Effector memory CD4-positive, alpha-beta T cell (primary cell): ENCODE data around the gene GRAMD2A.
A peak's percentile ranks its signal among the peaks of the same experiment; 100 is the strongest.

Source experiments
- DNase-seq, 3 donors: peaks; one replicate each; pipeline ENCODE4 v3.0.0-alpha.2; 2020
- H3K27ac ChIP-seq: 2 replicates; pipeline ENCODE4 v1.7.0; 2013; ENCODE audit warnings: mild to moderate bottlenecking, low read length, moderate library complexity; ENCODE audit not compliant: insufficient read depth, poor library complexity, severe bottlenecking
- H3K27me3 ChIP-seq: replicated peaks from 2 replicates; pipeline ENCODE4 v1.7.0; 2013; ENCODE audit warnings: mild to moderate bottlenecking, low read length; ENCODE audit not compliant: insufficient read depth, control insufficient read depth, poor library complexity, severe bottlenecking
- H3K36me3 ChIP-seq: 2 replicates; pipeline ENCODE4 v1.7.0; 2013; ENCODE audit warnings: mild to moderate bottlenecking, low read length, moderate library complexity; ENCODE audit not compliant: control insufficient read depth, insufficient read depth
- H3K4me1 ChIP-seq: 2 replicates; pipeline ENCODE4 v1.7.0; 2013; ENCODE audit warnings: low read length, mild to moderate bottlenecking; ENCODE audit not compliant: control insufficient read depth, insufficient read depth, poor library complexity, severe bottlenecking
- H3K4me3 ChIP-seq: 2 replicates; pipeline ENCODE4 v1.7.0; 2013; ENCODE audit warnings: low read length, low read depth, mild to moderate bottlenecking; ENCODE audit not compliant: insufficient read depth, poor library complexity, severe bottlenecking
- H3K9me3 ChIP-seq: 2 replicates; pipeline ENCODE4 v1.7.0; 2013; ENCODE audit warnings: mild to moderate bottlenecking, low read length, moderate library complexity; ENCODE audit not compliant: control insufficient read depth

The GRAMD2A gene

DNA sequence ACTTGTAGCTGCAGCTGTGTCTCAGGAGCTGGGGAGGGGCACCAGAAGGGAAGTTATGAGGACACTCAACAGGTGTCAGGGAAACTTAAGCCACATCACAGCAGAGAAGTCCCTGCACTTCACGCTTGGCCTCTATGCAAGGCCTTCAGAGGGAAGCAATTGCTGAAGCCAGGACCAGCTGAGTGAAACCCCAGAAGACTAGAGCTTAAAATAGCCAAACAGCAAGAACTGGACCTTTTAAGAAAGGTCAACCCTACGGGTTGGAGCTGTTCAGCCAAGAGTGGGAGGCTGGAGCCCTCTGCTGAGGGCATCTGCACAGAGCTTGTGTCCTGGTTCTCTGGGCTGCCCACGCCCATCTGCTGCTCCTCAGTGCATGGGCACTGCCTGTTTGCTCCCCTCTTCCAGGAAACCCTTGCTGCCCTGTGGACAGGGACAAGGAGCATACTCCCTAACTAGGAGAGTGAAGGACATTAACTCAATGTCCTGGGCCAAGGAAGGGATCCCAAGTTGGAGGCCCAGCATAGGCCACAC lies 3.9 kb upstream of the GRAMD2A start:
- Histone ChIP-seq H3K4me1 (peaks cover 4% of the 10 kb centered on the region), H3K27me3 (peaks cover 9% of the 10 kb centered on the region), H3K4me3 (no peak overlapping the region), H3K9me3 (no peaks in the 10 kb centered on the region), H3K36me3 (peaks cover 80% of the 10 kb centered on the region), H3K27ac (no peak overlapping the region)
- no peak for DNase-seq

- peaks cover 72% of the 10 kb centered on the region for H3K36me3 ChIP-seq
- DNase-seq: no peak
- H3K4me3 ChIP-seq: no peak overlapping the region
- H3K27ac ChIP-seq: no peak overlapping the region
- H3K9me3 ChIP-seq: no peaks in the 10 kb centered on the region
- peaks cover 4% of the 10 kb centered on the region for H3K4me1 ChIP-seq
- peaks cover 10% of the 10 kb centered on the region for H3K27me3 ChIP-seq
These were observed 3.0 kb upstream of the GRAMD2A start for GRCh38 chr15:72200395-72201237.

- peaks cover 64% of the 10 kb centered on the region for H3K36me3 ChIP-seq
- H3K27ac ChIP-seq: no peak overlapping the region
- H3K4me1 ChIP-seq: peaks cover 4% of the 10 kb centered on the region
- no peak overlapping the region for H3K4me3 ChIP-seq
- no peaks in the 10 kb centered on the region for H3K9me3 ChIP-seq
- H3K27me3 ChIP-seq: peaks cover 10% of the 10 kb centered on the region
- peak; percentile 44 to 61 (median 52) for DNase-seq
These were observed 2.2 kb upstream of the GRAMD2A start for GRCh38 chr15:72199721-72200212.

- Histone ChIP-seq H3K27ac (no peak overlapping the region), H3K4me3 (no peak overlapping the region), H3K4me1 (peaks cover 4% of the 10 kb centered on the region), H3K9me3 (no peaks in the 10 kb centered on the region), H3K27me3 (peaks cover 10% of the 10 kb centered on the region), H3K36me3 (peaks cover 58% of the 10 kb centered on the region)
- no peak for DNase-seq
These were observed 1.6 kb upstream of the GRAMD2A start for GRCh38 chr15:72199205-72199515.

DNA sequence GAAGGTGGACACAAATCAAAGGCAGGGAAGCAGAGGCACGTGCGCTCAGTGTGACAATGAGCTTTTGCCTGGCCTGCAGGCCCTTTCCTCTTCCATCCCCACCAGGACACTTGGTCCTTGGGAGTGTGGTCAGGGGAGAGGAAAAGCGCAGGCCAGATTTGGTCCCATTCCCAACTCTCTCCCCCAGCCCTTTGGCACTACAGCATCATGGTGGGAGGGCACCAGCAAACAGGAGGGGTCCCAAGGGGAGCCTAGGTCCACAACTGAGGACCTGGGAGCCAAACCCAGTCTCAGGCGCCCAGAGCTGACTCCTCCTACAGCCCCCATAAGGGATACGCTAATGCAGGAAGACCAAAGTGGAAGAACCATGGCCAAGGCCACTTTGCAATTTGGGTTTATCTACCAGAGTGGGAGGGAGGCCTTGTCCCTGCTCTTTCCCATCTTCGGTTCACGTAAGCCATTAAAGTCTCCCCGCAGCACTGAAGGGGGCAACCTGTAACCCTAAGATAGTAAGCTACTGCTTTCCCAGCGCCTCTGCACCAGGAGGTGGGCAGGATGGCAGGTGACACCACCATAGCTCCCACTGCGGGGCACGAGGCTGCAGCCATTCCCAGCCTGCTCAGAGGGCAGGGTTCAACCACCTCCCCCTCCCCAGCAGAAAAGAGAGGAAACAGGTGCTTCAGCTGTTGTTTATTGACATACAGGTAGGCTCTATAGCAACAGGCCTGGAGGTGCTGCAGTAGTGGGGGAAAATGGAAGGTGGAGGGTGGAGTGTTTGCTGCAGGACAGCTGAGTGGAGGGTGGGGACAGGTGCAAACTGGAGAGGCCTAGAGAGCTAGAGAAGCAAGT lies 993 bp upstream of the GRAMD2A start:
- Histone ChIP-seq H3K36me3 (peaks cover 52% of the 10 kb centered on the region), H3K4me3 (no peak overlapping the region)
- DNase-seq: no peak

DNA sequence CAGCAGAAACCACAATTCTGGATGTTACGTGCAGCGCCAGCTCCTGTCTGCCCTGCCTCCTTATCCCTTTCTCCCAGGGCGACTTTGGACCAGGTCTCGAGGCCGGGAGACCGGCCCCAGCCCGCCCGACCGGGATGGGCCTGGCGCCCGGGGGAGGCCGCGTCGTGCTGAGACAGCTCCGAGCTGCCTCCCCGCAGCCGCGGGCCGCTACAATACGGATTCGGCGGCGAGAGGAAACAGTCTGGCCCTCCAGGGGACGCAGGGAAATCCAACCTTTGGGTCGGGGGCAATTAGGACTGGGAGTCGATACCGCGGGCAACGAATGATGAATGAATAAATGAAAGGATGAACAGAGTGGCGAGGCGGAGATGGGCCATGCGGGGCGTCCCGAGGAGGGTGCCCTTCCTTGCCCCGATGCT lies 537 bp downstream of the GRAMD2A start:
- no peaks in the 10 kb centered on the region for H3K9me3 ChIP-seq
- no peak overlapping the region for H3K27ac ChIP-seq
- H3K4me1 ChIP-seq: peaks cover 4% of the 10 kb centered on the region
- DNase-seq: no peak
- peaks cover 37% of the 10 kb centered on the region for H3K36me3 ChIP-seq
- H3K4me3 ChIP-seq: peak overlapping the region; percentile 12
- H3K27me3 ChIP-seq: peaks cover 10% of the 10 kb centered on the region

More for the DNA sequence above, 993 bp upstream of the GRAMD2A start:
- Histone ChIP-seq H3K9me3 (no peaks in the 10 kb centered on the region), H3K27ac (no peak overlapping the region), H3K27me3 (peaks cover 10% of the 10 kb centered on the region), H3K4me1 (peaks cover 4% of the 10 kb centered on the region)

GRCh38 chr15:72196409-72197040 lies 1.1 kb downstream of the GRAMD2A start:
- Histone ChIP-seq H3K9me3 (no peaks in the 10 kb centered on the region), H3K27ac (no peak overlapping the region), H3K4me3 (no peak overlapping the region), H3K36me3 (peaks cover 32% of the 10 kb centered on the region), H3K27me3 (peaks cover 10% of the 10 kb centered on the region), H3K4me1 (peaks cover 4% of the 10 kb centered on the region)
- DNase-seq: no peak

DNA sequence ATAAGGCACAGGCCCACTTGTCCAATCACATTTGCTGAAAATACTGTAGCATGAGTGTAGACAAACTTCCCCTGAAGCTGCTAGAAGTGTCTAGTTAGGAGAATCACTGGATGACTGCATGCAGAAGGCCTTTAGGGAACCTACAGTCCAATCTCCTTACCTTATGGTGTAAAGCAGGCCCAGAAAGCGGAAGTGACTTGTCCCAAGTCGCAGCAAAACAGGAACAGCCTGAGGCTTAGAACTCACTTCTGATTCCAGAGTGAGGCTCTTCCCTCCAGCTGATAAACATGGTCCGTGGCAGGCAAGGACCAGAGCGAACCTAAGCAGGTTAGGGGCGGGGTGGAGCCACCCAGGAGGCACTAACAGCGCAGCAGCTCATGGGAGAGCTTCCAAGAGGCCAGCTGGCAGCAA lies 2.5 kb downstream of the GRAMD2A start:
- H3K27ac ChIP-seq: no peak overlapping the region
- H3K36me3 ChIP-seq: peaks cover 19% of the 10 kb centered on the region
- no peak overlapping the region for H3K4me3 ChIP-seq
- peaks cover 10% of the 10 kb centered on the region for H3K27me3 ChIP-seq
- DNase-seq: no peak
- no peaks in the 10 kb centered on the region for H3K9me3 ChIP-seq
- H3K4me1 ChIP-seq: peaks cover 4% of the 10 kb centered on the region

- H3K9me3 ChIP-seq: no peaks in the 10 kb centered on the region
- H3K4me1 ChIP-seq: peaks cover 4% of the 10 kb centered on the region
- DNase-seq: no peak
- H3K4me3 ChIP-seq: no peak overlapping the region
- peaks cover 10% of the 10 kb centered on the region for H3K27me3 ChIP-seq
- H3K27ac ChIP-seq: no peak overlapping the region
- peaks cover 7% of the 10 kb centered on the region for H3K36me3 ChIP-seq
These were observed 3.7 kb downstream of the GRAMD2A start for GRCh38 chr15:72193836-72194396.
